Right ventricle myocardium inferior (tissue), 1 donor: ENCODE measurements around the gene FTHL17. TPM values are rescaled to one million over a fixed set of nuclear protein-coding genes. Genes with fewer than 3 reads are reported as not detected.

Source experiments
- ATAC-seq: fragments of 200-7000 bp; cut with Tn5 transposase; one replicate; pipeline ENCODE4 v1.9.1; 2020; ENCODE audit warnings: mild to moderate bottlenecking, moderate library complexity
- DNase-seq: peaks from one replicate; pipeline ENCODE4 v3.0.0; 2021; ENCODE audit errors: missing footprints
- intact Hi-C: fragments of 100-400 bp; cut with DNase I; formaldehyde crosslinking; loops from one replicate; pipeline ENCODE4 v1.11.0; 2022
- total RNA-seq: library from RNA; stranded (reverse); fragmentation: NEBNext Ultra II Directional; extraction: Animal tissue kit (Norgen Biotek cat#: 25700); gene quantifications from one replicate; pipeline ENCODE4 v1.2.1, GENCODE V29; 2021
- donor health status: DM: no; HTN: yes; CAD: no; lungs with severe emphysema.

The FTHL17 gene
- total RNA-seq, 1 donor from 2014 or later = not detected

DNA sequence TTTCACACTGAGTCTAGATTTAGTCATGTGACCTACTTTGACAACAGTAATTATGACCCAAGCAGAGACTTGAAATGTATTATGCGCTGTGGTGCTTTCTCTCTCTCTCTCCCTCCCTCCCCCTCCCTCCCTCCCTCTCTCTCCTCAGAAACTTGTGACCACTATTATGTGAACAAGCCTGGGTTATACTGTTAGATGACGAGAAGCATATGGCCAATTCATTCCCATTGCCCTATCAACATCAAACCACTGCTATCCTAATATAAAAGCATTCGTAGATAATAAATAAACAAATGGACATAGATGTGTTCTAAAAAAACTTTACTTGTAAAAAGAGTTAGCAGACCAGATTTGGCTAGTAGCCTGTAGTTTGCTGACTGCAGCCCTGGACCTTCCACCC is 18.2 kb downstream of the FTHL17 start:
- intact Hi-C loops = no loop called here
- no peak for DNase-seq
- ATAC-seq = no peak

GRCh38 chrX:31039327-31039711 is 32.5 kb downstream of the FTHL17 start:
- intact Hi-C loops = loop anchor here (5.0 kb wide), 1 partner anchor 618 kb away; no protein-coding TSS in a partner anchor
- no peak for ATAC-seq
- DNase-seq = no peak

DNA sequence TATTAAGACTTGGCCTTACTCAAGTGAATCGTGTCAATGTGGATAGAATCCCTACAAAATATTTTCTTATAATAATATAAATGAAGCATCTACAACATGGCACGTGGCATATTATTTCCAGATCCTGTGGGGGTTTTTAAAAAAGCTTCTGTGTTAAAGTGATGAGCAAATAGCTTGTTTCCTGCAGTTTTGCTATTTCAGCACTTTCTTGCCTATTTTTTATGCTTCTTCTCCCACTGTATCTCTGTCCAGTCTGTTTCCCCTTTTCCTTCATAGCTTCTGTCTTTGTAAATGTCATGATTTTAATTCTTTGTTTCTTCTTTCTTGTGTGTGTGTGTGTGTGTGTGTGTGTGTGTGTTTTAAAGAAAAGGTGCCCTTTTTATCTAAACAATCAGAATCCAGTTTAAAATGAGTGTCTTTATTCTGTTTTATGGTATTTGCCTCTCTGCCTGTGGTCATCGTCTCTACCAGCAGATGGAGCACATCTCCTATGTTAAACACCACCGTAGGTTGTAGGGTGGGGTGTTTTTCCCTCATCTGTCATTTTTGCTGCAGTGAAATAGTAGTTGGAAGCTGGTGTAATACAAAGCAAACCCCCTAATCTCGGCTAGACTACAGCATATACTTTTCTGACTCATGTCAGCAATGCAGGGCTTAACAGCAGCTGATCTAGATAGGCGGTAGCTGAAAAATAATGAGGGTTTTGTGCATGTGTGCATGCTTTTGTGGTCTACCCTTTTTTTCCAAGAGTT is 33.1 kb downstream of the FTHL17 start:
- intact Hi-C loops = loop anchor here (5.0 kb wide), 1 partner anchor 619 kb away; no protein-coding TSS in a partner anchor
- ATAC-seq = peak; percentile 62
- no peak for DNase-seq

GRCh38 chrX:31036895-31037294 is 34.9 kb downstream of the FTHL17 start:
- DNase-seq (no peak), ATAC-seq (no peak)
- intact Hi-C loops = loop anchor here (5.0 kb wide), 1 partner anchor 620 kb away; no protein-coding TSS in a partner anchor

DNA sequence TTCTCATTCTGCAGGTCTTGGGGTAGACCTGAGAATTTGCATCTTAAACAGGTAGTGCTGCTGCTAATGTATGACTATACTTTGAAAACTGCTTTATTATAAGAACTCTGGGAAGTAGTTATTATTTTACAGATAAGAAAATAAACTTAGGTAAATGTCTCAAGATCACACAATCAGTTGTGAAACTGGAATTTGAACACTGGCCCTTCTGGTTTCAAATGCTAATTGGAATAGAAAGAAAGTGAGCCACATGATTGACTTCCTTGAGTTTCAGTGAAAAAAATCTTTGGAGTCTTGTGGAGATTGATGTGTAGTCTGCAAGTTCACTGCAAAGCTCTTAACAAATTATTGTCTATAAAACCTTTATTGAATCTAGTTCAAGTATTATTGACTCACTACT is 44.5 kb downstream of the FTHL17 start:
- no peak for ATAC-seq
- intact Hi-C loops = no loop called here
- DNase-seq = no peak

- ATAC-seq = no peak
- DNase-seq = no peak
- intact Hi-C loops = no loop called here
Observed at GRCh38 chrX:31024866-31025265, 47.0 kb downstream of the FTHL17 start.

DNA sequence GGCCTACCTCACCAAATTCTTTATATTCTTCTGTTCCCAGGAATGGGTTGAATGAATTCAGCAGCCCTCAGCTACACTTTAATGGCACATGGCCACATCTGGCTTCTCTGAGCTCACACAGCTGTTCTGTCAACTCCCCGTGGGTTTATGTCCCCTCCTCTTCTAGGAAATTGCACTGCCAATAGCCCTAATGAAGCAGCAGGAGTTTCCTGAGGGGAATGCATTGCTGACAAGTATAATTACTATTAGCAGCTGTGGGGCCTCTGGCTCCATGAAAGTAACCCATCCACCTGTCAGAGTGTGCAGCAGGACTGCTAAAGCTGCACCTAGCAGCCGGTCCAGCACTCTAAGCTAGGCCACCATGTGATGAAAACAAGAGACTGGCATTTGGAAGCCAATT is 50.3 kb downstream of the FTHL17 start:
- DNase-seq (no peak), ATAC-seq (peak; percentile 81)
- intact Hi-C loops = no loop called here

Other genes starting within 250 kb of the FTHL17 start
- 12.4 TPM for gene TAB3, start 182.8 kb downstream of the FTHL17 start, total RNA-seq